NCI-H2107 treated with DMSO at 0.1 percent for 48 hours (cell line): ENCODE results near the gene KANSL3.
"Not testable (repeated sequence)": the region's sequence is repeated elsewhere in the genome, so short reads cannot be mapped to it uniquely, and the experiment has no call there.

Experiments used
- DNase-seq: peaks from one replicate; lab custom pipeline; 2025; ENCODE audit not compliant: unreplicated experiment; lab: John Stamatoyannopoulos, UW

KANSL3 gene

GRCh38 chr2:96564026-96564425 is 74.1 kb downstream of the KANSL3 start:
- DNase-seq, result no peak

- DNase-seq, result no peak
Measured at GRCh38 chr2:96558485-96558884, 79.6 kb downstream of the KANSL3 start.

GRCh38 chr2:96558061-96558460 is 80.1 kb downstream of the KANSL3 start:
- no peak for DNase-seq

- not testable (repeated sequence) for DNase-seq
Measured at GRCh38 chr2:96557421-96557820, 80.7 kb downstream of the KANSL3 start.

GRCh38 chr2:96556441-96557330 is 81.4 kb downstream of the KANSL3 start:
- no peak for DNase-seq

GRCh38 chr2:96555146-96555610 is 82.9 kb downstream of the KANSL3 start:
- no peak for DNase-seq

- no peak for DNase-seq
Measured at GRCh38 chr2:96554293-96555145, 83.6 kb downstream of the KANSL3 start.

GRCh38 chr2:96553957-96554292 is 84.2 kb downstream of the KANSL3 start:
- not testable (repeated sequence) for DNase-seq

GRCh38 chr2:96553176-96553956 is 84.7 kb downstream of the KANSL3 start:
- DNase-seq, result no peak

- no peak for DNase-seq
Measured at GRCh38 chr2:96552315-96553175, 85.6 kb downstream of the KANSL3 start.

GRCh38 chr2:96551605-96552314 is 86.4 kb downstream of the KANSL3 start:
- DNase-seq, result no peak

GRCh38 chr2:96550787-96551604 is 87.1 kb downstream of the KANSL3 start:
- DNase-seq, result no peak

- DNase-seq, result no peak
Measured at GRCh38 chr2:96549967-96550786, 87.9 kb downstream of the KANSL3 start.

- DNase-seq, result no peak
Measured at GRCh38 chr2:96549466-96549785, 88.7 kb downstream of the KANSL3 start.

- DNase-seq, result no peak
Measured at GRCh38 chr2:96548558-96549465, 89.3 kb downstream of the KANSL3 start.

- no peak for DNase-seq
Measured at GRCh38 chr2:96547731-96548171, 90.4 kb downstream of the KANSL3 start.

GRCh38 chr2:96547203-96547641 is 90.9 kb downstream of the KANSL3 start:
- no peak for DNase-seq
